ENCODE results near the gene GLCCI1. TPM values are rescaled to one million over a fixed set of nuclear protein-coding genes. Genes with fewer than 3 reads are reported as not detected.

The GLCCI1 gene
- total and polyA plus RNA-seq, 10 of the 15 experiments (the other 5 are each of a cell fraction or from before 2014, with no cell fraction given): 12.6 to 92.0 (median 27.6) TPM

- BruUV-seq (replicated peaks): no TSS peak
- peak; percentile 11 for TF ChIP-seq POLR2AphosphoS5 (IDR thresholded peaks at IDR 0.05; ENCODE audit: low read length)
- TF ChIP-seq EZH2 (IDR thresholded peaks at IDR 0.05; ENCODE audit: borderline replicate concordance, control insufficient read depth, low read depth, low read length): no peak
- ChIA-PET SMC1A (ENCODE audit: uncharacterized antibody, unreplicated experiment) (interaction anchor here (0.6 to 1.6 kb wide), 13 partner anchors 12 to 354 kb away, joined by 3 to 8 read pairs (median 3); no protein-coding TSS in a partner anchor), RAD21 (ENCODE audit: unreplicated experiment) (interaction anchor here (0.8 to 1.9 kb wide), 8 partner anchors 18 to 354 kb away, joined by 3 to 10 read pairs (median 4); partner anchors contain the start of gene RPA3), POLR2A (interaction anchor here (0.6 kb wide), 1 partner anchor 229 kb away, joined by 4 read pairs; no protein-coding TSS in a partner anchor), CTCF (interaction anchor here (0.8 to 1.9 kb wide), 9 partner anchors 12 to 354 kb away, joined by 3 to 9 read pairs (median 3); no protein-coding TSS in a partner anchor)
- 97% methylated on average over 4 of the region's 4 CpGs for WGBS (ENCODE audit: insufficient coverage, insufficient replicate concordance, low lambda C conversion rate, missing lambda C conversion rate)
- FAIRE-seq (no peak), ATAC-seq (peak; percentile 15; the same call in 2 of the 3 replicates), DNase-seq (ENCODE audit: low read depth, low spot score) (no peak)
- H3K9ac ChIP-seq (ENCODE audit: control insufficient read depth, insufficient read depth, low read length): no peak overlapping the region
- no peak overlapping the region for H3K27ac ChIP-seq (ENCODE audit: control insufficient read depth, insufficient read depth)
- intact Hi-C loops (cut with micrococcal nuclease; ENCODE audit: unreplicated experiment): loop anchor here (5.0 kb wide), 3 partner anchors 63 to 353 kb away; no protein-coding TSS in a partner anchor
- peaks cover 5 to 11% of the 10 kb centered on the region in 2 experiments for H3K36me3 ChIP-seq (ENCODE audit: control insufficient read depth in 2 of 2, insufficient read depth in 2 of 2, low read length in 1 of 2)
- no peaks in the 10 kb centered on the region for H4K20me1 ChIP-seq (ENCODE audit: control insufficient read depth, insufficient read depth)
- H3K9me3 ChIP-seq (replicated peaks; ENCODE audit: control insufficient read depth, insufficient read depth, low read length): peaks cover 12% of the 10 kb centered on the region
- no peaks in the 10 kb centered on the region for H3K79me2 ChIP-seq (ENCODE audit: control insufficient read depth, insufficient read depth, low read length)
- in situ Hi-C loops (cut with MboI): no loop called here
- no peak overlapping the region for H3K4me2 ChIP-seq (ENCODE audit: control insufficient read depth, insufficient read depth)
- no peaks in the 10 kb centered on the region for H3K4me1 ChIP-seq (ENCODE audit: control insufficient read depth, insufficient read depth, low read length)
- no peak overlapping the region for H3K4me3 ChIP-seq
- no peaks in the 10 kb centered on the region for H3K27me3 ChIP-seq (replicated peaks in 1 of 2; ENCODE audit: control insufficient read depth in 2 of 2, insufficient read depth in 2 of 2, low read length in 1 of 2)
- H2AFZ ChIP-seq (ENCODE audit: control insufficient read depth, low read depth, low read length): no peak overlapping the region
These were observed 66.6 kb downstream of the GLCCI1 start for GRCh38 chr7:8035192-8035591.

- FAIRE-seq: no peak
These were observed 67.3 kb downstream of the GLCCI1 start for GRCh38 chr7:8035647-8036518.

More at GRCh38 chr7:8035647-8036518, 67.3 kb downstream of the GLCCI1 start:
- Histone ChIP-seq H2AFZ (ENCODE audit: control insufficient read depth, low read depth, low read length) (no peak overlapping the region), H3K4me3 (no peak overlapping the region), H3K27ac (ENCODE audit: control insufficient read depth, insufficient read depth) (no peak overlapping the region), H3K36me3 (ENCODE audit: control insufficient read depth in 2 of 2, insufficient read depth in 2 of 2, low read length in 1 of 2) (peaks cover 5 to 11% of the 10 kb centered on the region in 2 experiments), H3K79me2 (ENCODE audit: control insufficient read depth, insufficient read depth, low read length) (no peaks in the 10 kb centered on the region), H3K9me3 (replicated peaks; ENCODE audit: control insufficient read depth, insufficient read depth, low read length) (peaks cover 12% of the 10 kb centered on the region), H4K20me1 (ENCODE audit: control insufficient read depth, insufficient read depth) (no peaks in the 10 kb centered on the region), H3K4me2 (ENCODE audit: control insufficient read depth, insufficient read depth) (no peak overlapping the region), H3K27me3 (replicated peaks in 1 of 2; ENCODE audit: control insufficient read depth in 2 of 2, insufficient read depth in 2 of 2, low read length in 1 of 2) (no peaks in the 10 kb centered on the region), H3K9ac (ENCODE audit: control insufficient read depth, insufficient read depth, low read length) (no peak overlapping the region), H3K4me1 (ENCODE audit: control insufficient read depth, insufficient read depth, low read length) (no peaks in the 10 kb centered on the region)
- POLR2A ChIA-PET: no interaction called here
- intact Hi-C loops (cut with micrococcal nuclease; ENCODE audit: unreplicated experiment) (loop anchor here (2.0 to 5.0 kb wide), 4 partner anchors 64 to 354 kb away; no protein-coding TSS in a partner anchor), in situ Hi-C loops (cut with MboI) (no loop called here)
- 96% methylated on average over 2 of the region's 2 CpGs for WGBS (ENCODE audit: insufficient coverage, insufficient replicate concordance, low lambda C conversion rate, missing lambda C conversion rate)
- BruUV-seq (replicated peaks): no TSS peak
- peak; percentile 88 for ATAC-seq
- SMC1A ChIA-PET (ENCODE audit: uncharacterized antibody, unreplicated experiment): interaction anchor here (0.6 to 1.6 kb wide), 12 partner anchors 16 to 355 kb away, joined by 3 to 8 read pairs (median 3); no protein-coding TSS in a partner anchor
- CTCF ChIA-PET: interaction anchor here (0.8 to 1.9 kb wide), 8 partner anchors 13 to 354 kb away, joined by 3 to 9 read pairs (median 3); no protein-coding TSS in a partner anchor
- RAD21 ChIA-PET (ENCODE audit: unreplicated experiment): interaction anchor here (0.8 to 1.9 kb wide), 8 partner anchors 19 to 354 kb away, joined by 3 to 10 read pairs (median 4); partner anchors contain the start of gene RPA3
- DNase-seq (ENCODE audit: low read depth, low spot score): peak; percentile 23
- TF ChIP-seq CTCF (IDR thresholded peaks at IDR 0.05 in 2 of 3, conservative IDR thresholded peaks at IDR 0.05 in 1 of 3; ENCODE audit: control insufficient read depth in 2 of 3, extremely low read depth in 1 of 3, insufficient read depth in 1 of 3, low read depth in 3 of 3, low read length in 3 of 3): peak in 2 of 3 experiments; percentile 50 to 57; a peak in 4 of 6 replicates
- peak; percentile 38 for TF ChIP-seq RAD21 (IDR thresholded peaks at IDR 0.05; ENCODE audit: insufficient read depth, low read depth, low read length)
- no peak for TF ChIP-seq YY1 (IDR thresholded peaks at IDR 0.05; ENCODE audit: low read depth, low read length)
